ENCODE results near the gene SOX5.

The SOX5 gene

DNA sequence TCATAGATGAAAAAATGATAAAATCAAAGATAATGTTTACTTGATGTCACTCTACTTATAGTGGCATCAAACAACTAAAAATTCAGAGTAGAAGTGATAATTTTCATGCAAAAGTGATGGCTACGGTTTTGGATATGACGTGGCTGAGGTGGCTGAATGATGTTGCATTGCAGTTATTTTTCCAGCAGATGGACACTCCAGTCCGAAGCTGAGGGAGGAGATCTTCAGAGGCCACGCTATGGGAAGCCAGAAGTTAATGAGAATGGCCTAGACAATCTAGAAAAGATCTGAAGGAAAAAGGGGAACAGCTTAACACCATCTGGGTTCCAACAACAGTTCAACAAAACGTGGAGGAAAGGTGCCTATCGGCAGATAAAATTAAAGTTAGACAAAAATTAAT is 279.8 kb downstream of the SOX5 start:
- no peak for DNase-seq

- DNase-seq = no peak
Measured at GRCh38 chr12:23666866-23667265, 282.6 kb downstream of the SOX5 start.

GRCh38 chr12:23662966-23663365 is 286.5 kb downstream of the SOX5 start:
- no peak for DNase-seq

DNA sequence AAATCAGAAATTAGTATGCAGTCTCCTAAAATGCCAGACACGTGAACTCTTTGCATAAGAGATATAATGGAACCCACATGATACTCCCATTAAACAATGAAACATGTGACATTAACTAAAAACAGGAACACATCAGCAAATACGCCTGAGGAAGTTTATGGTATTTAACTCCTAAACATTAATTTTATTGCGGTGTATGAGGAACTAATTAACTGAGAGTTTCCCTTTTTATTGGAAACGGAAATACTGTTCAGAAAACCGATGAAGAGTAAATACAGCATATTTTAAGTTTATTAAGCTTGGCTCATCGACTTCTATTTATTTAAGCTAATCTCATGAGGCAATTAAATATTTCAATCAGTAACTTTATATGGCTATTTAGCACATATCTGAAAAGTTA is 290.3 kb downstream of the SOX5 start:
- no peak for DNase-seq

- no peak for DNase-seq
Measured at GRCh38 chr12:23657598-23657997, 291.9 kb downstream of the SOX5 start.

GRCh38 chr12:23655884-23656283 is 293.6 kb downstream of the SOX5 start:
- no peak for DNase-seq

GRCh38 chr12:23655112-23655511 is 294.4 kb downstream of the SOX5 start:
- DNase-seq = no peak

DNA sequence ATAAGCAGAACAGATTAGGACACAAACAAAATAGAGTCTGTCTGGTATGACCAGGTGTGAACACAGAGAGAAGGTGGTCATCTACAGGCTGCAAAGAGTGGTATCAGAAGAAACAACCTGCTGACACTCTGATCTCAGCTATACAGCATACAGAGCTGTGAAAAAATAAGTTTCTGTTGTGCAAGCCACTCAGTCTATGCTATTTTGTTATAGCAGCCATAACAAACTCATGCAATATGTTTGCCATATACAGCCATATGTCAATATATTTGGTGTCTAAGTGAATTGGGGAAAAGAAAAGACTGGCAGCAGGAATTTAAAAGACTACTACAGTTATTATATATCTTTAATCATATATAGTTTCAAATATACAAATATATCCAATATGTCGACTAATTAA is 300.9 kb downstream of the SOX5 start:
- DNase-seq = no peak

DNA sequence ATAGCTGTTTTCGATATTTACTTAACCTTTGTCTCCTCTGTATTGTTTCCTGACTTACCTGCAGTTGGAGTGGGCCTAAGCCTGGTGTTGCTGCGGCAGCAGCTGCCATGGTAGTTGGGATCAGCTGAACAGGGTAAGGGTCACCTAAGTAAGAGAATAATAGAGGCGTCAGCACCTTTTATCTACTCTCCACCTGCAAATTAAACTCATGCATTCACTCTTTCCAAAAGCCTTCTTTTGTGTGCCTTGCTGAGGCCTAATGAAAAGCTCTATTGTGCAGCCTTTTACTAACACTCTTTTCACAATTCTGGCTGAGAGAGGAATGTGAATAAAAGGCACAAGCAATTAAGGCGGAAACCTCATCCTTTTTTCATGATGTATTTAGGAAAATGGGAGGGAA is 308.7 kb downstream of the SOX5 start:
- DNase-seq = no peak

DNA sequence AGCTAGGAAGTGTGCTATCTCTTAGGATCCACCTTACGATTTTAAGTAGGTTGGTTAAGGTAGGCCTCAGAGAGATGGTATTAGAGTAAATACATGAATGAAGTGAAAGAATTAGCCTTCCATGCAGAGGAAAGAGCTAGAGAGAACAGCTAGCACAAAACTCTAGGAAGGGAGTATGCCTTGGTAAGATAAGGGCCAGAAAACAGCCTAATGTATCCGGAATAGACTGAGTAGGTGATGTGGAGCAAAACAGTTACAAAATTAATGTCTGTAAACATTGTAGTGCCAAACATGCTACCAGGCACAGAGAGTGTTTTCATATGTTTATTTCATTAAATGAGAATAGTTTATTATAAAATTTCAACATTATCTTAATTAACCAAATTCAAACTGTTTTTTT is 315.1 kb downstream of the SOX5 start:
- no peak for DNase-seq

- DNase-seq = no peak
Measured at GRCh38 chr12:23631786-23632377, 317.6 kb downstream of the SOX5 start.

DNA sequence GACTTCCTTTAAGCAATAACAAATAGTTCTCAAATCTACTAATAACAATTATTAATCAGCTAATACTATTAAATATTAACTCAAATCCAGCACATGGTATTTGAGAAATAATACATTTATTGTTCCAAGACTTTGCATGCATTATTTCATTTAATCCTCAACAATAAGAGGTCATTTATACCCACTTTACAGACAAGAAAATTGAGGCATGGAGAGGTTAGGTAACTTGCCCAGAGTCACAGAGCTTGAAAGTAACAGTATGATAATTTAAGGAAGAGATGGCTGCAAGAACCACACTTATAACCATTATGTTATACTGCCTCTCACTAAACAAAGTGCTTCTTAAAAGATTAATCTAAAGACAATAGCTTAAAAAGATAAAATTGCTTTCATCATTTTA is 318.9 kb downstream of the SOX5 start:
- DNase-seq = no peak

DNA sequence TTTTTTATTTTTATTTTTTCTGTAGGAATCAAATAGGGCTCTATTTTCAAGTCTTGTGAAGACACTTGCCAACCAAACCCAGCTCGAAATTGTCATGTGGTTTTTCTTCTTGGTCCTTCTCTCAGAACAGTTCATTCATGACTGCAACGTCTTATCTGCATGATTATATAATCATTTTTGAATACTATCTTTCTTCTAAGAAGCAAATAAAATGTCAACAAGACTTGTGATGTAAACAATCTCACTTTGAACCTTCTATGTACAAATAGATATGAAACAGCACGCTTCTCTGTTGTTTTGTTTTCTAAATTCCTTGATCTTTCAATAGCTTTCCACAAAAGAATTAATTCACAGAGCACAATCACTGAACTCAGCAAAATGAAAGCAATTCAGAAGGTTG is 320.7 kb downstream of the SOX5 start:
- no peak for DNase-seq

DNA sequence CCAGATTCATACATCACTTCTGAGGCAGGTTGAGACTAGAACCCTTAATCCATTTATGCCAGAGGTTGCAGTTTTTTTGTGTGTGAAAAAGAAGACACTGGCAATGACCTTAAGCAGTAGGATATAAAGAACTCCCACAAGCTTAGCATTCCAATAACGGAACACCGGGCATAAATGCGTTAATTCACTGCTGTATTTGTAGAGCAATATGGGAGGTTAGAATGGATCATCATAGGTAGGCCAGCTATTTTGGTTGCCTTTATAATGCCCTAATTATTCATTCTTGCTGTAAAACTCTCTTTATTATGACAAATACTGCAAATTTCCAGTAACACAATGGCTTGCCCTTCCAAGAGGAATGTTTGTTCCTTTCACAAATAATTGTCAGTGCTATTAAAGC is 322.7 kb downstream of the SOX5 start:
- no peak for DNase-seq

- DNase-seq = no peak
Measured at GRCh38 chr12:23621900-23622299, 327.6 kb downstream of the SOX5 start.

DNA sequence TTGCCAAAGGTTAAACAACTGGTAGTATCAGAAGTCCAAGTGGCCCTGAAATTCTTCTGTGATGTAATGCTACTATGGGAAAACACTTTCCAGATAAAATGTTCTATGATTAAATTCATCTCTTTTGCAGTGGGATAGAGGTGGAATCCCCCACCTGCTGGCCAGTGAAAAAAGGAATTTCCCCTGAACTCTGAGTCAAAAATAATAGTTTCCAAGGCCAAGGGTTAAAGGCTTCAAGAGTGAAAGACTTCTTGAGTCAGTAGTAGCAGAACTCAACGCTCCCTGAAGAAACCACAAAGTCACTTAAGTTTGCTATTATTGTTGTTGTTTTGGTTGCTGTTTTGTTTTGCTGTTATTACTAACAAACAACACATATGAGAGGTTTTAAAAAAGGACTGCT is 330.8 kb downstream of the SOX5 start:
- no peak for DNase-seq

DNA sequence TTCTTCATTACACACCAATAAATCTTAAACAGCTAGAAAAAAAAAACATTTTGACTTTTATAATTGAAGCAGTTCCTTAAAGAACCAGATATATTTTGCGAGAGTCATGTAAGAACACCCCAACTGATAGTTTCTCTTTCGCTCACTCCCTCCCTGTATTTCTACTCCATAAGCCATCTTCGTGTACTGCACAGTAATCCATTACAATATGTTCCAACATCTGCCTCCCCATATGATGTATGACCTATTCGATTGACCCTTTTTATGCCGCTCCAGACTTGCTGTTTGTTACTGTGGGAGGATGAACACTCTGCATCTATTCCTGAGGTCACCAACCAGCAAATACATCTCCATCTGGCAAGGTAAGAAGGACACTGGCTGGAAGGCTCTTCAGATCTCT is 331.7 kb downstream of the SOX5 start:
- no peak for DNase-seq

DNA sequence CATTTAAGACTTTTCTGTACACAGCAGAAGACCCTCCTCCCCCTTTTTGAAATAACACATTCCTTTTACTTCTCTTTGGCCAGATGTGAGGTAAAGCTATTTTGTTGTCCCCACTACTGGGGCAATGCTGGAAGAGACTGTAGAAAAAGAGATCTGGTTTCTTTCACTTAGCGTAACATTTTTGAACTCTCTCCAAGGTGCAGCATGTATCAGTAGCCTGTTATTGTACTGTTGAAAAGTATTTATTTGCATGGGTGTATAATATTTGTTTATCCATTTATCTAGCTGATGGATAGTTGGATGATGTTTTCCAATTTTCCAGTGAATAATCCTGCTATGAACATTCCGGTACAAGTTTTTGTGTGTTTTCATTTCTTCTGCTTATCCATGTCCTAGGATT is 335.2 kb downstream of the SOX5 start:
- no peak for DNase-seq

DNA sequence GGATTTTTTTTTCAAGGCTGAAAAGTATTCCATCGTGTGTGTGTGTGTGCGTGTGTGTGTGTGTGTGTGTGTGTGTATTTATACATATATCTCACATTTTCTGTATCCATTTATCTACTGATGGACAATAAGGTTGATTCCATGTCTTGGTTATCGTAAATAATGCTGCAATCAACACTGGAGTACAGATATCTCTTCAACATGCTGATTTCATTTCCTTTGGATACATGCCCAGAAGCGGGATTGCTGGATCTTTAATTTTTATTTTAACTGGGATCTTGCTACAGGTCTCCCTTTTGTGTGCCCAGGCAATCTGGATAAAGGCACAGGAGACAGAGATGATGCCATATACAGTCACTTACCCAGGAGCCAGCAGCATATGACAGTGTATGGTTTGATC is 338.1 kb downstream of the SOX5 start:
- no peak for DNase-seq

DNA sequence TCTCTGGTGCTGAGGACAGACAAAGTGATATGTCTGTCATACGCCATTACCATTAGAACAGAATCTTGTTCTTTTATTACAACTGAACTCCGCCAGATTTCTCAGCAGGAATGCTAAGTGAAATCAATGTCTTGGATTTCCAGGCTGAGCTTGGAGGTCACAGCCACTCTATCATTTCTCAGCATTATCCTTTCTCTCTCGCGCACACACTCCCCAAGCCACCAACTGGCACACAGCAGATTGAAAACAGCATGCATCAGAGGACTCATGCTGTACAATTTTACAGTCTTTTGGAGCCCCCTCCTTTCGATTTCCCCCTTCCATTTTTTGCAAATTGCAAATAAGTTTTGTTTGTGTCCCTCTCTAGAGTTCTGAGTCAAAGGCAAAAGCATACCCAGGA is 348.6 kb downstream of the SOX5 start:
- no peak for DNase-seq

DNA sequence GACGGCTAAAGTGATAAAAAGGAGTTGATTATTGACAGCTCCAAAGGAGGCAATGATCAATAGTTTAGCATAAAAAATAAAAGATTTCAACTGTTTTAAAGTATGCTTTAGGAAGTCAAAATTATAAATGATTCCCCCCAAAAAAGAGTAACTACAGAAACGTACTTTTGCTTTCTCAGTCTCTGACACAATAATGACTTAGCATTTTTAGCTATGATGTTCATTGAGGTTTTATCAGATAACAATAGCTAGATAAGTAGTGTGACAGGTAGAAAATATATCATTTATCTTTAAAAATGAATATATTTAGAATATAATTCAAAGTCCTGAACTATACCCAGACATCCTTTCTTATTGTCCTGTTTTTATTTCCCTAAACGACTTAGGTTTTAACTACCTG is 352.9 kb downstream of the SOX5 start:
- DNase-seq = no peak

- DNase-seq = no peak
Measured at GRCh38 chr12:23587833-23588559, 361.5 kb downstream of the SOX5 start.

DNA sequence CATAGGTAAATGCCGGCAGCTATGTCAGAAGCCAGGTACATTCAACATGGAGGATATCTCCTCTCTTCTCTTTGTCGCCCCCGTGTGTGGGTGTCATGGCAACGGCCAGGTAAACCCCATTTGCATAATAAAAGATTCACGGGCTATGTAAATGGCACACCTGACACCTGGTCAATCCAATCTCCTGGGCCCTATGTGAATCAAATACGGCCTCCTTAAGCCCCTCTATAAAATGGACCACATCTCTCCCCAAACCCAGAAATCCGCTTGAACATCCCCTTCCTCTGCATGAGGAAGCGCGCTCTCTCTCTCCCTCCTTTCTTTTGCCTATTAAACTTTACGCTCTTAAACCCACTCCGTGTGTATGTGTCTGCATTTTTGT is 363.7 kb downstream of the SOX5 start:
- DNase-seq = no peak

- DNase-seq = no peak
Measured at GRCh38 chr12:23585156-23585781, 364.2 kb downstream of the SOX5 start.

- no peak for DNase-seq
Measured at GRCh38 chr12:23581913-23582312, 367.6 kb downstream of the SOX5 start.
